NCI-H187 treated with DMSO at 0.1 percent for 48 hours (cell line): ENCODE results near the gene MED6.

Experiments
- DNase-seq: peaks from one replicate; lab custom pipeline; 2025; lab: John Stamatoyannopoulos, UW

The MED6 gene

GRCh38 chr14:70597731-70598130, 2.7 kb downstream of the MED6 start:
- DNase-seq: no peak

GRCh38 chr14:70595443-70596185, 4.8 kb downstream of the MED6 start:
- DNase-seq: no peak

GRCh38 chr14:70594461-70594860, 6.0 kb downstream of the MED6 start:
- DNase-seq: no peak

- no peak for DNase-seq
Observed at GRCh38 chr14:70585231-70585630, 15.2 kb downstream of the MED6 start.

- DNase-seq: no peak
Observed at GRCh38 chr14:70576891-70577290, 23.6 kb downstream of the MED6 start.

- DNase-seq: no peak
Observed at GRCh38 chr14:70573050-70573449, 27.4 kb downstream of the MED6 start.

- no peak for DNase-seq
Observed at GRCh38 chr14:70571139-70571538, 29.3 kb downstream of the MED6 start.

- DNase-seq: no peak
Observed at GRCh38 chr14:70567791-70568190, 32.7 kb downstream of the MED6 start.

GRCh38 chr14:70563869-70564268, 36.6 kb downstream of the MED6 start:
- DNase-seq: no peak

- DNase-seq: no peak
Observed at GRCh38 chr14:70563417-70563816, 37.0 kb downstream of the MED6 start.

GRCh38 chr14:70558356-70558755, 42.1 kb downstream of the MED6 start:
- no peak for DNase-seq

- no peak for DNase-seq
Observed at GRCh38 chr14:70555890-70556289, 44.6 kb downstream of the MED6 start.

GRCh38 chr14:70538087-70538486, 62.4 kb downstream of the MED6 start:
- no peak for DNase-seq

- no peak for DNase-seq
Observed at GRCh38 chr14:70536830-70537229, 63.6 kb downstream of the MED6 start.

- no peak for DNase-seq
Observed at GRCh38 chr14:70534904-70535303, 65.6 kb downstream of the MED6 start, which contains the start of gene ADAM20. TSS of gene ADAM20 (minus strand) at chr14:70535004. CDS start at chr14:70524757, 10,247 bp downstream.
